A673 (cell line): ENCODE data around the gene TMEM107. TPM values are rescaled to one million over a fixed set of nuclear protein-coding genes. Genes with fewer than 3 reads are reported as not detected.

Experiments
- BruUV-seq: library from RNA; stranded (reverse); fragments of 400-500 nt; replicated peaks from 2 replicates; lab custom pipeline; 2021; lab: Mats Ljungman, UMichigan
- CTCF ChIA-PET: fragments of 300-600 bp; sonication (Branson Sonifier 250); formaldehyde crosslinking; loops from one replicate; lab custom pipeline; 2022; ENCODE audit warnings: antibody characterized with exemption; lab: Charles Lee
- POLR2A ChIA-PET: fragments of 300-600 bp; sonication (Branson Sonifier 250); formaldehyde crosslinking; loops from one replicate; lab custom pipeline; 2022; ENCODE audit warnings: antibody characterized with exemption; ENCODE audit not compliant: low non-redundant PET; lab: Charles Lee
- DNase-seq: peaks from one replicate; pipeline ENCODE4 v3.0.0-alpha.2; 2015; ENCODE audit warnings: low spot score
- H3K27ac ChIP-seq: fragments of 200-600 bp; sonication (generic); 2 replicates; pipeline ENCODE4 v1.5.1; 2016; ENCODE audit warnings: mixed run types, low read depth, mild to moderate bottlenecking, mixed read lengths, antibody characterized with exemption, low read length; ENCODE audit not compliant: poor library complexity, severe bottlenecking
- H3K27me3 ChIP-seq: fragments of 200-600 bp; sonication (generic); replicated peaks from 2 replicates; pipeline ENCODE4 v1.6.1; 2017; ENCODE audit warnings: mixed run types, low read depth, mild to moderate bottlenecking, mixed read lengths, antibody characterized with exemption, low read length; ENCODE audit not compliant: insufficient read depth, poor library complexity
- H3K36me3 ChIP-seq: fragments of 200-600 bp; sonication (generic); 2 replicates; pipeline ENCODE4 v1.6.1; 2016; ENCODE audit warnings: mixed run types, mild to moderate bottlenecking, mixed read lengths, antibody characterized with exemption, low read length; ENCODE audit not compliant: insufficient read depth, poor library complexity, severe bottlenecking
- H3K4me1 ChIP-seq: fragments of 200-600 bp; sonication (generic); 2 replicates; pipeline ENCODE4 v1.6.1; 2017; ENCODE audit warnings: mixed run types, mild to moderate bottlenecking, mixed read lengths, antibody characterized with exemption, low read length; ENCODE audit not compliant: insufficient read depth, poor library complexity, severe bottlenecking
- H3K4me3 ChIP-seq: fragments of 200-600 bp; sonication (generic); 2 replicates; pipeline ENCODE4 v1.5.1; 2016; ENCODE audit warnings: low read depth, mixed run types, mild to moderate bottlenecking, mixed read lengths, low read length; ENCODE audit not compliant: poor library complexity, severe bottlenecking
- H3K9me3 ChIP-seq: fragments of 200-600 bp; sonication (generic); 2 replicates; pipeline ENCODE4 v1.6.1; 2016; ENCODE audit warnings: mixed run types, low read depth, mild to moderate bottlenecking, mixed read lengths, antibody characterized with exemption, low read length; ENCODE audit not compliant: poor library complexity, severe bottlenecking
- EZH2 ChIP-seq: fragments of 200-600 bp; sonication (generic); IDR thresholded peaks from 2 replicates; pipeline ENCODE4 v1.6.1; 2017; ENCODE audit warnings: borderline replicate concordance, low read depth, mild to moderate bottlenecking, mixed read lengths, antibody characterized with exemption, low read length; ENCODE audit not compliant: poor library complexity, severe bottlenecking
- intact Hi-C: fragments of 100-400 bp; cut with micrococcal nuclease; formaldehyde crosslinking; loops from one replicate; pipeline ENCODE4 v1.10.0; 2022; ENCODE audit not compliant: unreplicated experiment
- total RNA-seq: library from RNA; stranded (reverse); gene quantifications from 2 replicates; pipeline ENCODE4 v1.2.3, GENCODE V29; 2021
- TF ChIP-seq, protein P1 (sequence below): fragments of 300-800, 200-600 bp; sonication (generic); conservative IDR thresholded peaks from 2 replicates; pipeline ENCODE4 v1.5.1; 2017; ENCODE audit warnings: low read depth, mild to moderate bottlenecking, antibody characterized with exemption, low read length, moderate library complexity, mixed read lengths

Gene TMEM107
- total RNA-seq, 1 experiment from 2014 or later = 19.4 TPM

DNA sequence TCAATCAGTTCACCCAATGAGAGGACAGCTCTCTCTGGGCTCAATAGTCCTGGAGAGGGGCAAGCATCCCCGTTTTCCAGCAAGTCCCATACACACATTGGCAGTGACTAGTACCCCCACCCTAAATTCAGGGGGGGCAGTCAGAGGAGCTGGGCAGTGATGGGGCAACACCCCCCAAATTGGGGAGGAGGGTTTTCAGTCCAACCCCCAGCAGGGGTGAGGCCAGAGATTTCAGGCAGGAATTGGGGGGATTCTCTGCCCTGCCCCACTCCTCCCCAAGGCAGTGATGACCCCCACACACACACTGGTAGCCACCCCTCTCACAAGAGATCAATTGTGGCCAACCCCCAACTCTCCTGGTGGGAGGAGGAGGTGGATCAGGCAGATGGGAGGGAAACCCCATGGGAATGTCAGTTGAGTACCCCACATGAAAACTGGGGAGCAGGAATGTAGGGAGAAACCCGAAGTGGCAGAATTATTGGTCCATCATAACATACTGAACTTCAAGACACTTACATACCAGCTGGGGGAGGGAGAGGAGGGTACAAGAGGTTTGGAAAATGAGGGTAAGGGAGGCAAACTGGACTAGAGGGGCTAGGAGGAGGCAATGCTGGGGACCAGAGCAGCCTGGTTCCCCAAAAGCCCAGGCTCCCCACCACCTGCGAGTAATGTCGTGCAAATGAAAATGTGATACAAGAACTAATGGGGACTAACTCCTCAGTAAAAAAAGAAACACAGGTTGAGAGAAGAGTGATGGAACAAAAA lies 16.5 kb downstream of the TMEM107 start:
- H3K27me3 ChIP-seq = no peaks in the 10 kb centered on the region
- TF ChIP-seq, protein P1, sequence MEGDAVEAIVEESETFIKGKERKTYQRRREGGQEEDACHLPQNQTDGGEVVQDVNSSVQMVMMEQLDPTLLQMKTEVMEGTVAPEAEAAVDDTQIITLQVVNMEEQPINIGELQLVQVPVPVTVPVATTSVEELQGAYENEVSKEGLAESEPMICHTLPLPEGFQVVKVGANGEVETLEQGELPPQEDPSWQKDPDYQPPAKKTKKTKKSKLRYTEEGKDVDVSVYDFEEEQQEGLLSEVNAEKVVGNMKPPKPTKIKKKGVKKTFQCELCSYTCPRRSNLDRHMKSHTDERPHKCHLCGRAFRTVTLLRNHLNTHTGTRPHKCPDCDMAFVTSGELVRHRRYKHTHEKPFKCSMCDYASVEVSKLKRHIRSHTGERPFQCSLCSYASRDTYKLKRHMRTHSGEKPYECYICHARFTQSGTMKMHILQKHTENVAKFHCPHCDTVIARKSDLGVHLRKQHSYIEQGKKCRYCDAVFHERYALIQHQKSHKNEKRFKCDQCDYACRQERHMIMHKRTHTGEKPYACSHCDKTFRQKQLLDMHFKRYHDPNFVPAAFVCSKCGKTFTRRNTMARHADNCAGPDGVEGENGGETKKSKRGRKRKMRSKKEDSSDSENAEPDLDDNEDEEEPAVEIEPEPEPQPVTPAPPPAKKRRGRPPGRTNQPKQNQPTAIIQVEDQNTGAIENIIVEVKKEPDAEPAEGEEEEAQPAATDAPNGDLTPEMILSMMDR = no peak
- no peak for TF ChIP-seq EZH2
- ChIA-PET POLR2A (no interaction called here), CTCF (no interaction called here)
- no peak overlapping the region for H3K4me3 ChIP-seq
- peaks cover 43% of the 10 kb centered on the region for H3K4me1 ChIP-seq
- no TSS peak for BruUV-seq
- H3K36me3 ChIP-seq = peaks cover 22% of the 10 kb centered on the region
- DNase-seq = no peak
- H3K9me3 ChIP-seq = no peaks in the 10 kb centered on the region
- H3K27ac ChIP-seq = peak overlapping the region; percentile 18
- intact Hi-C loops = no loop called here

DNA sequence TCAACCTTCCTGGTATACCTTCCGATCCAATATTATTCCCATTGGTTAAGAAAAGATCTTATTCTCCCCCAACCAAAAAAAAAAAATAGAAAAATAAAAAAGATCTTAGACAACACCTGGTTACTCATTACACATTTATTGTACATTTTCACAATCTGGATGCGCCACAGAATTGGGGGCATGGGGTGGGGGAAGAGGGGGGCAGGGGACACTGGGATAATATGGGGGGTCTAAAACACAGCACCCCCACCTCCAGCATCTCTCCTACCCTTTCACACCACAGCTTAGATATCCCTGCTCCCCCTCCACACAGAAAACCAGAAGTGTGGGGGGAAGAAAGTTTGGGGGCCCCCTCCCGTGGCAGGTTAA lies 17.2 kb downstream of the TMEM107 start:
- no peak overlapping the region for H3K27ac ChIP-seq
- no TSS peak for BruUV-seq
- H3K4me1 ChIP-seq = peaks cover 41% of the 10 kb centered on the region
- TF ChIP-seq, protein P1 = no peak
- no peak for TF ChIP-seq EZH2
- no peaks in the 10 kb centered on the region for H3K9me3 ChIP-seq
- intact Hi-C loops = no loop called here
- H3K27me3 ChIP-seq = no peaks in the 10 kb centered on the region
- POLR2A ChIA-PET = interaction anchor here (1.0 kb wide), 1 partner anchor 14 kb away, joined by 3 read pairs; no protein-coding TSS in a partner anchor
- no peak overlapping the region for H3K4me3 ChIP-seq
- CTCF ChIA-PET = interaction anchor here (1.0 kb wide), 1 partner anchor 14 kb away, joined by 4 read pairs; no protein-coding TSS in a partner anchor
- H3K36me3 ChIP-seq = peaks cover 22% of the 10 kb centered on the region
- no peak for DNase-seq

DNA sequence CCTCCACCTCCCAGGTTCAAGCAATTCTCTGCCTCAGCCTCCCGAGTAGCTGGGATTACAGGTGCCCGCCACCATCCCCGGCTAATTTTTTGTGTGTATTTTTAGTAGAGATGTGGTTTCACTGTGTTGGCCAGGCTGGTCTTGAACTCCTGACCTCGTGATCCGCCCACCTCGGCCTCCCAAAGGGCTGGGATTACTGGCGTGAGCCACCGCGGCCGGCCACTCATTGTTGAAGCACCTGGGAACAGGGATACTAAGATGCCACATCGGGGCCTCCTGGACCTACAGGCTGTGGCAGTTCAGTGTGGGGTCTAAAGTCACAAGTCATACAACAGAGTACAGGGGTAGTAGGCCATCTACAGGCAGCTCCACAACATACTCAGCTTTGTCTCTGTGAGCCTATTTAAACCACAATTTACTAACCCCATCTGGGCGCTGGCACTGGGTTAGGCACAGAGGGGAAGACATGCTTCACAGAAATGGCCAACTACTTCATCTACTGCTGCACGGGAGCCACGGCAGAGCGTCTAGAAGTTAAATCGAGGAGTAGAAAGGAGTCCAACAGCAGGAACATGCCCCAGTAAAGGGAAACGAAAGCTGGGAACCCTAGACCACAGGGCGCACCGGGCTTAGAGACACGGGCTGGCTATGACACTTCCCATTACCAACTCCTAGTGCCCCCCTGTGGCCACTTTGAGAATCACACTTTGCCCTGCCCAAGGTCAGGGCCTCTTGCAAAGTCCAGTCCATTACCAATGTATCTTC lies 17.7 kb downstream of the TMEM107 start:
- CTCF ChIA-PET = interaction anchor here (1.0 kb wide), 1 partner anchor 15 kb away, joined by 4 read pairs; no protein-coding TSS in a partner anchor
- intact Hi-C loops = no loop called here
- H3K9me3 ChIP-seq = no peaks in the 10 kb centered on the region
- POLR2A ChIA-PET = interaction anchor here (1.0 kb wide), 1 partner anchor 15 kb away, joined by 3 read pairs; no protein-coding TSS in a partner anchor
- H3K4me1 ChIP-seq = peaks cover 41% of the 10 kb centered on the region
- TF ChIP-seq, protein P1 = peak; percentile 89
- TF ChIP-seq EZH2 = no peak
- peak overlapping the region; percentile 61 for H3K27ac ChIP-seq
- DNase-seq = peak; percentile 88
- peaks cover 22% of the 10 kb centered on the region for H3K36me3 ChIP-seq
- H3K27me3 ChIP-seq = no peaks in the 10 kb centered on the region
- H3K4me3 ChIP-seq = no peak overlapping the region
- BruUV-seq = no TSS peak
